Karpas-422 (cell line): ENCODE data around the gene ZDHHC7. TPM values are rescaled to one million over a fixed set of nuclear protein-coding genes. Genes with fewer than 3 reads are reported as not detected.
"Not testable (repeated sequence)": the region's sequence is repeated elsewhere in the genome, so short reads cannot be mapped to it uniquely, and the experiment has no call there.

Experiments
- DNase-seq: peaks from one replicate; pipeline ENCODE4 v3.0.0-alpha.2; 2015
- H2AFZ ChIP-seq: fragments of 200-600 bp; sonication (generic); 2 replicates; pipeline ENCODE4 v1.6.1; 2014; ENCODE audit warnings: antibody characterized with exemption, low read length, mixed read lengths
- H3K27ac ChIP-seq: fragments of 200-600 bp; sonication (generic); 2 replicates; pipeline ENCODE4 v1.5.1; 2014; ENCODE audit warnings: mild to moderate bottlenecking, low read length, moderate library complexity
- H3K27me3 ChIP-seq: fragments of 200-600 bp; sonication (generic); 2 replicates; pipeline ENCODE4 v1.6.1; 2014; ENCODE audit warnings: low read length, mixed read lengths
- H3K36me3 ChIP-seq: fragments of 200-600 bp; sonication (generic); 2 replicates; pipeline ENCODE4 v1.6.1; 2014; ENCODE audit warnings: low read length, mixed read lengths; ENCODE audit not compliant: insufficient read depth
- H3K4me1 ChIP-seq: fragments of 200-600 bp; sonication (generic); 2 replicates; pipeline ENCODE4 v1.6.1; 2014; ENCODE audit warnings: mild to moderate bottlenecking, low read length, mixed read lengths
- H3K4me2 ChIP-seq: fragments of 200-600 bp; sonication (generic); 2 replicates; pipeline ENCODE4 v1.6.1; 2014; ENCODE audit warnings: low read length, low read depth, mild to moderate bottlenecking; ENCODE audit not compliant: poor library complexity, severe bottlenecking
- H3K4me3 ChIP-seq: fragments of 200-600 bp; sonication (generic); 2 replicates; pipeline ENCODE4 v1.5.1; 2014; ENCODE audit warnings: mild to moderate bottlenecking, antibody characterized with exemption, low read length, mixed read lengths
- H3K79me2 ChIP-seq: fragments of 200-600 bp; sonication (generic); 2 replicates; pipeline ENCODE4 v1.6.1; 2014; ENCODE audit warnings: mild to moderate bottlenecking, low read length, mixed read lengths
- H3K9ac ChIP-seq: fragments of 200-600 bp; sonication (generic); 2 replicates; pipeline ENCODE4 v1.6.0; 2014; ENCODE audit warnings: low read length
- H3K9me2 ChIP-seq: fragments of 200-600 bp; sonication (generic), shearing (Covaris generic); replicated peaks from 2 replicates; pipeline ENCODE4 v1.6.0; 2014; ENCODE audit warnings: mild to moderate bottlenecking, low read length, moderate library complexity; ENCODE audit not compliant: insufficient read depth
- H3K9me3 ChIP-seq: fragments of 300-700, 200-600 bp; sonication (generic); 2 replicates; pipeline ENCODE4 v1.6.1; 2014; ENCODE audit warnings: low read length, mixed read lengths
- H4K20me1 ChIP-seq: fragments of 200-600 bp; sonication (generic); 2 replicates; pipeline ENCODE4 v1.6.1; 2014; ENCODE audit warnings: mild to moderate bottlenecking, antibody characterized with exemption, low read length, low read depth; ENCODE audit not compliant: insufficient read depth
- total RNA-seq: library from RNA; depleted of rRNA; stranded (reverse); fragments of >200 nt; shearing (Covaris generic); gene quantifications from 2 replicates; pipeline ENCODE4 v1.2.3, GENCODE V29; 2014; ENCODE audit warnings: low replicate concordance

The ZDHHC7 gene
- total RNA-seq, 1 experiment from 2014 or later = 22.5 TPM

DNA sequence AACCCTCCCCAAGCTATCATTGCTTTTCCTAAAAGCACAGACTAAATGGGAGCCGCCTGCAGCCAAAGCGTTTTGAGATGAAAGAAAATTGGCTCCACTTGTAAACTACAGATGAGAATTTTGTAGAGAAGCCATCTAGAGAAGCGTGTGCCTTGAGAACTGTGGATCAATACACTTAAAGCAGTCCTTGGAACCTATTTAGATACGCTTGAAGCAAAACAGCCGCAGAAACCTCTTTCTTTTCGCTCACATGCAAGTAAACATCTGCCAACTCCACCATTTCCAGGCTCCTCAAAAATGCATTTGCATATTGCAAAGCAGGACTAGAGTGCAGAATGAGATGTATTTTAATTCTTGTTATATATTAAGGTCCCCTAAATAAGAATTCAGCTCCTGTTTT, 29.4 kb upstream of the ZDHHC7 start:
- no peak overlapping the region for H3K4me2 ChIP-seq
- no peaks in the 10 kb centered on the region for H3K9me2 ChIP-seq
- no peaks in the 10 kb centered on the region for H4K20me1 ChIP-seq

DNA sequence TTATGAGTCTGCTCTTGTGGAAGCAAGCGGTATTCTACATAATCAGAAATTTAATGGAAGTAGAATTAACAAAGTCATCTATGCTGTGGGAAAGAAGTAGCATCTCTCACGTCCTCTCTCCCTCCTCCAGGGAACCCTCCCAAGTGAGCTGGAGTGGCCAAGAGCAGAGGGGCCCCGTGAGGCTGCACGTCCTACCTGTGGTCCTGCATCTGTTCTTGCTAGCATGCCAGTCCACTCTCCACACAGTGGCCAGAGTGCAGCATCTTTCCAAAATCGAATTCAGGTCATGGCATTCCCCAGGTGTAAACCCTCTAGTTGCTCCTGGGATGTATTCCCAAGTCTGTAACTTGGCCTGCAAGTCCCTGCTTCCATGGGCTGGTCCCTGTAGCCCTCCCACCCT, 26.4 kb upstream of the ZDHHC7 start:
- H3K4me3 ChIP-seq = no peak overlapping the region
- H3K4me2 ChIP-seq = no peak overlapping the region
- no peaks in the 10 kb centered on the region for H3K79me2 ChIP-seq
- no peaks in the 10 kb centered on the region for H3K36me3 ChIP-seq
- H4K20me1 ChIP-seq = no peaks in the 10 kb centered on the region
- H3K9ac ChIP-seq = no peak overlapping the region
- no peaks in the 10 kb centered on the region for H3K27me3 ChIP-seq
- no peaks in the 10 kb centered on the region for H3K4me1 ChIP-seq
- no peak overlapping the region for H2AFZ ChIP-seq
- no peaks in the 10 kb centered on the region for H3K9me3 ChIP-seq
- H3K9me2 ChIP-seq = no peaks in the 10 kb centered on the region
- no peak overlapping the region for H3K27ac ChIP-seq
- DNase-seq = no peak

More for the DNA sequence above, 29.4 kb upstream of the ZDHHC7 start:
- no peak overlapping the region for H3K4me3 ChIP-seq
- H3K27ac ChIP-seq = no peak overlapping the region
- no peaks in the 10 kb centered on the region for H3K36me3 ChIP-seq
- H3K27me3 ChIP-seq = no peaks in the 10 kb centered on the region
- no peaks in the 10 kb centered on the region for H3K9me3 ChIP-seq
- no peak overlapping the region for H2AFZ ChIP-seq
- H3K4me1 ChIP-seq = no peaks in the 10 kb centered on the region
- no peak for DNase-seq
- H3K79me2 ChIP-seq = no peaks in the 10 kb centered on the region
- H3K9ac ChIP-seq = no peak overlapping the region

DNA sequence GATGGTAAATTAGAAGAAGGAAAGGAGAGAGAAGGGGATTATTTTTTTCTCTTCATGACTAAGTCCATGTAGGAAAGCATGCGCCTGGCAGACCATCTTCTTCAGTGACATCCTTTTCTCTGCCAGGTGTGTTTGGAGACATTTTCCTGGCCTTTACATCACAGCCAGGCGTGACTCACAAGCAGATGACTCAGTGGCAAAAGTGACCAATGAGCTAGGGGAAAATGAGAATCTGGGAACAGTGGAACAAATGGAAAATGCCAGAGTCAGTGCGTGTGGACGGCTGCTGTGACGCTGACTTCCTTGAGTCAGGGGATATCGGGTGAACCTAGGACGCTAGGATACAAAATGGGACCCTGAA, 25.7 kb upstream of the ZDHHC7 start:
- Histone ChIP-seq H3K27ac (no peak overlapping the region), H3K4me1 (no peaks in the 10 kb centered on the region), H3K9ac (no peak overlapping the region), H3K79me2 (no peaks in the 10 kb centered on the region), H3K4me3 (no peak overlapping the region), H3K36me3 (no peaks in the 10 kb centered on the region), H3K27me3 (no peaks in the 10 kb centered on the region), H4K20me1 (no peaks in the 10 kb centered on the region), H3K9me3 (no peaks in the 10 kb centered on the region), H3K4me2 (no peak overlapping the region), H2AFZ (no peak overlapping the region), H3K9me2 (no peaks in the 10 kb centered on the region)
- no peak for DNase-seq

DNA sequence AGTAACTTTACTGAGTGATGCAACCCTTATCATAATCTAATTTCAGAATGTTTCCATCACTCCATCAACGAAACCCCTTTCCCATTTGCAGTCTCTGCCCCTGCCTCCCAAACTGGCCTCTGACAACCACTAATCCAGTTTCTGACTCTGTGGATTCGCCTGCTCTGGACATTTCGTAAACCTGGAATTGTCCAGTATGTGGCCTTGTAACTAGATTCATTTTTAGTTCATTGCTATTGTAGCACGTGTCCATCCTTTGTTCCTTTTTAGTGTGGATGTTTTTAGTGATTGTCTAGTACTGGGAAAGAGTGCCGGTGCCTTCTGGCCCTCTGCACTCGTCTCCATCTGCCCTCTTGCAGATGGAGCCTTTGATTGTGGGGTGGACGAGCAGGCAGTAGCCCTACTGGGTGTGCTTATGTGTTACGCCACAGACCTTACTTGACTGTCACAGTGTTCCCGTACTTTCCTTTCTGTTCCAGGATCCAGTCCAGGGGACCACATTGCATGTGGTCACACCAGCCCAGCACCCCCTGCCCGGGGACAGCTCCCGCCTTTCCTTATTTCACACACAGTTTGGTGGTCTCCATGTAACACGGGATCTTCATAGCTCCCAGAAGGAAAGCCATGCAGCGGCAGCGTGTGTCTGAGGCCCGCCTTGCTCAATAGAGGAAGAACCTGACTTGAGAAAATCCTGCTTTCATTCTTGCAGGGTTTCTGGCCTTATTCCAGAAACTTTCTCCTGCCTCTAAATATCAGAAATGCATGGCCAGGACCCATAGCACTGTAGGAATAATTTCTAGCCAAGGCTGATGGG, 25.1 kb upstream of the ZDHHC7 start:
- Histone ChIP-seq H3K9me3 (no peaks in the 10 kb centered on the region), H3K9me2 (no peaks in the 10 kb centered on the region), H3K27ac (no peak overlapping the region), H4K20me1 (no peaks in the 10 kb centered on the region), H3K4me3 (no peak overlapping the region), H3K4me2 (no peak overlapping the region), H3K27me3 (no peaks in the 10 kb centered on the region), H2AFZ (no peak overlapping the region), H3K79me2 (no peaks in the 10 kb centered on the region), H3K9ac (no peak overlapping the region), H3K4me1 (no peaks in the 10 kb centered on the region), H3K36me3 (no peaks in the 10 kb centered on the region)
- no peak for DNase-seq

DNA sequence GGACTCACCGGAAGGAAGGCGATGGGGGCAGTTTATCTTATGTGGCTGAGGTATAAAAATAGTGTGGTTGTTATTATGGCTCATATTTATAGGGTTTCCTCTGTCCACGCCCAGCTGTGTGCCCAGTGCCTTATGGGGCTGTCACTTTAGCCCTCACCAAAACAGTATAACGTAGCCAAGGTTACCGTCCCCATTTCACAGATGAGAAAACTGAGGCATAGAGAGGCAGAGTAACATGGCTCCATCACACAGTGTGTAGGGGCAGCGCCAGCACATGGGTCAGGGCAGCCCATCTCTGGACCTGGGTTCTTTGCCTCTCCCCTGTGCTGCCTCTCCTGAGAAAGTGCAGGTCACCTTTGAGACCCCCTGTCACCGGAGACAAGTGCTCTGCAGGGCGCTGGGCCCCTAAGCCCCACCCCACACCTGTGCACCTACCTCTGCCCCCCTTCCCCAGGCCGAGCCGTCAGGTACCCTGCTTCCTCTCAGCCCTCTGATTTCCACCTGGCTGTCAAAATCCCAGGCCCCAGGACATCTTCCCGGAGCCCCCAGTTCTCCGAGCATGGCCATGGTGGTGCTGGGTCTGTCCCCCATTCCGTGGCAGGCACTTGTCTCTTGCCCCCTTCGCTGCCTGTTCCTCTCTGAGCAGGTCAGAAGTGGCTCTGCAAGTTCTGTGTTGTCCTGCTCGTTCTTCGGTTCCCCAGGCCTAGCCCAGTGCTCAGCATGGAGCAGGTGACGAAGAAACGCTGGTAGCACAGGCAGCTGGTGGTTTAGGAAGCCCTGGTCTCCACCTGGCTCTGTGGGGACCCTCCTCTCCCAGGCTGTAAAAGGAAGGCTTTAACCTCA, 23.5 kb upstream of the ZDHHC7 start:
- Histone ChIP-seq H2AFZ (no peak overlapping the region), H3K9me3 (no peaks in the 10 kb centered on the region), H3K4me1 (no peaks in the 10 kb centered on the region), H3K79me2 (no peaks in the 10 kb centered on the region), H3K27ac (no peak overlapping the region), H3K27me3 (no peaks in the 10 kb centered on the region), H3K9ac (no peak overlapping the region), H4K20me1 (no peaks in the 10 kb centered on the region), H3K36me3 (no peaks in the 10 kb centered on the region), H3K4me3 (no peak overlapping the region), H3K9me2 (no peaks in the 10 kb centered on the region), H3K4me2 (no peak overlapping the region)
- no peak for DNase-seq

DNA sequence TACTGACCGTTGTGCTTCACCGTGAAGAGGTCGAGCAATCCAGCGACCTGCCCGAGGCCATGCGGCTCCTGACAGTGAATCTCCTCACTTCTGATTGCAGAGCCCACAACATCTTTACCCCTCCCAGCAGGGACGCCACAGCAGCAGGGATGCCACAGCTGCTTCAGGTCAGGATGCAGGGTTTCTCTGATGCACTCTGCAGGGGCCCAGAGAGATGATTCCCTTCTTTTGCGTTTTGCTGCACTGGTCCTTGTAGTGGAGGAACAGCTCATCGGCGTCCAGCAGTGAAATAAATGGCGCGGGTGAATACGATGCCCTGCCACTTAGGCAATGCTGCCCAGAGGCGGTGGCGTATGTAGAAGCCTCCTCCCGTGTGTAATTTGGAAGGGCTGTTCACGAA, 21.8 kb upstream of the ZDHHC7 start:
- Histone ChIP-seq H3K9me3 (no peaks in the 10 kb centered on the region), H3K27ac (no peak overlapping the region), H3K4me3 (no peak overlapping the region), H3K4me2 (no peak overlapping the region), H3K27me3 (no peaks in the 10 kb centered on the region), H3K79me2 (no peaks in the 10 kb centered on the region), H3K9me2 (no peaks in the 10 kb centered on the region), H2AFZ (no peak overlapping the region), H4K20me1 (no peaks in the 10 kb centered on the region), H3K4me1 (peaks cover 5% of the 10 kb centered on the region), H3K36me3 (no peaks in the 10 kb centered on the region), H3K9ac (no peak overlapping the region)
- DNase-seq = no peak

DNA sequence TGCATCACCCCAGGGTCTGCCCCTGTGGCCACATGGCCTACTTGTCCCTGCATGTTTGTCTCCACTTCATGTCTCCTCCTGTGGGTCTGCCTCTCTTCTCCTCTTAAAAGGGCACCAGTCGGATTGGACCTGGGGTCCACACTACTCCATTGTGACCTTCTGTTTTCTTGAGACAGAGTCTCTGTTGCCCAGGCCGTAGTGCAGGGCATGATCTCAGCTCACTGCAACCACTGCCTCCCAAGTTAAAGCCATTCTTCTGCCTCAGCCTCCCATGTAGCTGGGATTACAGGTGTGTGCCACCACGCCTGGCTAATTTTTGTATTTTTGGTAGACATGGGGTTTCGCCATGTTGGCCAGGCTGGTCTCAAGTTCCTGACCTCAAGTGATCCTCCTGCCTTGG, 20.9 kb upstream of the ZDHHC7 start:
- H3K79me2 ChIP-seq, H4K20me1 ChIP-seq, H3K9ac ChIP-seq, H3K36me3 ChIP-seq, H3K4me2 ChIP-seq, H3K9me2 ChIP-seq, H3K9me3 ChIP-seq, DNase-seq, H2AFZ ChIP-seq, H3K27ac ChIP-seq, H3K4me3 ChIP-seq, H3K27me3 ChIP-seq: not testable (repeated sequence)
- H3K4me1 ChIP-seq = peaks cover 12% of the 10 kb centered on the region

DNA sequence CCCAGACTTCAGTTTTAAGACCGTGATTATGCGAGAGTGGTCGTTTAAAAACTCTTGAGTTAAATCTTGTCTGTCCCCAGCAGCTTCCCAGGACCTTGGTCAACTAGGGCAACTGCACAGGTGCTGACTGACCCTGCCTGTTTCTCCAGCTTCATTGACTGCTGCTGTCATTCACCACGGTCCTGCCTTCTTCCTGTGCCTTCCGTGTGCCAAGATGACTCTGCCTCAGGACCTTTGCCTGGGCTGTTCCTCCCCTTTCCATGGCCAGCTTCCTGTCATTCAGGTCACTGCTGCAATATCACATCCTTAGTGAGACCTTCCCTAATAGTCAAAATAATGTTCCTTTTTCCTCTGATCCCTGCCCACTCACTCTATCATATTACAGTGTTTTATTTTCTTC, 20.1 kb upstream of the ZDHHC7 start:
- Histone ChIP-seq H3K27ac (no peak overlapping the region), H3K4me3 (no peak overlapping the region), H4K20me1 (no peaks in the 10 kb centered on the region), H3K9ac (no peak overlapping the region), H3K4me1 (peaks cover 18% of the 10 kb centered on the region), H3K36me3 (no peaks in the 10 kb centered on the region), H3K27me3 (no peaks in the 10 kb centered on the region), H3K9me3 (no peaks in the 10 kb centered on the region), H3K9me2 (no peaks in the 10 kb centered on the region), H3K4me2 (no peak overlapping the region), H3K79me2 (no peaks in the 10 kb centered on the region), H2AFZ (no peak overlapping the region)
- no peak for DNase-seq
